Vagina (tissue), 2 donors: ENCODE results near the gene AGMAT. TPM values are rescaled to one million over a fixed set of nuclear protein-coding genes. Genes with fewer than 3 reads are reported as not detected.

Source experiments
- DNase-seq, 2 donors: peaks; one replicate each; pipeline ENCODE4 v3.0.0-alpha.2; 2017; ENCODE audit errors: extremely low spot score in 2 of 2
- H3K27ac ChIP-seq: fragments of 200-600 bp; sonication (generic); one replicate; pipeline ENCODE4 v1.5.1; 2019
- H3K27me3 ChIP-seq: fragments of 200-600 bp; sonication (generic); one replicate; pipeline ENCODE4 v1.5.1; 2019
- H3K36me3 ChIP-seq, 2 donors: fragments of 200-600 bp; sonication (generic); one replicate each; pipeline ENCODE4 v1.5.1; 2017 to 2019
- H3K4me1 ChIP-seq: fragments of 200-600 bp; sonication (generic); one replicate; pipeline ENCODE4 v1.5.1; 2019
- H3K4me3 ChIP-seq, 2 donors: fragments of 200-600 bp; sonication (generic); 1 replicate in 1 of 2; 2 replicates in 1 of 2; pipeline ENCODE4 v1.5.1; 2016 to 2019
- H3K9me3 ChIP-seq: fragments of 200-600 bp; sonication (generic); one replicate; pipeline ENCODE4 v1.5.1; 2019
- CTCF ChIP-seq, 3 experiments: fragments of 450-650 bp in 2 of 3; fragments of 200-600 bp in 1 of 3; sonication (generic) in 1 of 3; IDR thresholded peaks; one replicate each; pipeline ENCODE4 v1.5.1; 2017 to 2019; ENCODE audit warnings: antibody characterized with exemption in 3 of 3, mild to moderate bottlenecking in 2 of 3, moderate library complexity in 2 of 3
- POLR2A ChIP-seq, 2 donors: fragments of 450-650 bp; IDR thresholded peaks; one replicate each; pipeline ENCODE4 v1.6.1; 2017; ENCODE audit warnings: antibody characterized with exemption in 2 of 2, mild to moderate bottlenecking in 2 of 2, moderate library complexity in 2 of 2
- POLR2AphosphoS5 ChIP-seq, 2 donors: sonication (generic); formaldehyde crosslinking; IDR thresholded peaks; one replicate each; pipeline ENCODE4 v1.9.0; 2017; ENCODE audit warnings: antibody characterized with exemption in 2 of 2, mild to moderate bottlenecking in 2 of 2, low read depth in 1 of 2; ENCODE audit not compliant: insufficient read depth in 1 of 2
- intact Hi-C: fragments of 100-400 bp; cut with DNase I; formaldehyde crosslinking; loops from one replicate; pipeline ENCODE4 v1.15.1; 2023
- total RNA-seq: library from RNA; depleted of rRNA; stranded (reverse); fragments of >200 nt; gene quantifications from one replicate; pipeline ENCODE4 v1.2.3, GENCODE V29; 2016

Gene AGMAT
- total RNA-seq, 1 donor from 2014 or later = 1.5 TPM

GRCh38 chr1:15626269-15626950 lies 41.6 kb upstream of the AGMAT start:
- peaks cover 58% of the 10 kb centered on the region for H3K4me1 ChIP-seq
- DNase-seq = no peak
- H3K36me3 ChIP-seq = peaks cover 0 to 19% of the 10 kb centered on the region in 2 donors
- no peak overlapping the region for H3K27ac ChIP-seq
- intact Hi-C loops = no loop called here
- H3K4me3 ChIP-seq = no peak overlapping the region
- no peaks in the 10 kb centered on the region for H3K9me3 ChIP-seq
- no peaks in the 10 kb centered on the region for H3K27me3 ChIP-seq
- TF ChIP-seq CTCF (IDR thresholded peaks at IDR 0.05) (no peak), POLR2A (IDR thresholded peaks at IDR 0.05) (no peak), POLR2AphosphoS5 (IDR thresholded peaks at IDR 0.05; ENCODE audit: insufficient read depth in 1 of 2, low read depth in 1 of 2) (no peak)

GRCh38 chr1:15625056-15625917 lies 40.4 kb upstream of the AGMAT start:
- no peak for DNase-seq
- TF ChIP-seq POLR2AphosphoS5 (IDR thresholded peaks at IDR 0.05; ENCODE audit: insufficient read depth in 1 of 2, low read depth in 1 of 2) = no peak
- TF ChIP-seq CTCF (IDR thresholded peaks at IDR 0.05) = no peak
- TF ChIP-seq POLR2A (IDR thresholded peaks at IDR 0.05) = no peak
- intact Hi-C loops = no loop called here
- Histone ChIP-seq H3K36me3 (peaks cover 0 to 9% of the 10 kb centered on the region in 2 donors), H3K4me3 (no peak overlapping the region), H3K27me3 (no peaks in the 10 kb centered on the region), H3K27ac (no peak overlapping the region), H3K4me1 (peaks cover 69% of the 10 kb centered on the region), H3K9me3 (no peaks in the 10 kb centered on the region)

GRCh38 chr1:15624133-15624714 lies 39.4 kb upstream of the AGMAT start:
- Histone ChIP-seq H3K36me3 (peaks cover 0 to 8% of the 10 kb centered on the region in 2 donors), H3K4me3 (no peak overlapping the region), H3K9me3 (no peaks in the 10 kb centered on the region), H3K27me3 (no peaks in the 10 kb centered on the region), H3K27ac (no peak overlapping the region), H3K4me1 (peaks cover 79% of the 10 kb centered on the region)
- no peak for DNase-seq
- no peak for TF ChIP-seq POLR2A (IDR thresholded peaks at IDR 0.05)
- TF ChIP-seq POLR2AphosphoS5 (IDR thresholded peaks at IDR 0.05; ENCODE audit: insufficient read depth in 1 of 2, low read depth in 1 of 2) = no peak
- TF ChIP-seq CTCF (IDR thresholded peaks at IDR 0.05) = no peak
- intact Hi-C loops = no loop called here

GRCh38 chr1:15623435-15623834 lies 38.6 kb upstream of the AGMAT start:
- Histone ChIP-seq H3K27me3 (no peaks in the 10 kb centered on the region), H3K4me3 (no peak overlapping the region), H3K36me3 (peaks cover 0 to 8% of the 10 kb centered on the region in 2 donors), H3K4me1 (peaks cover 81% of the 10 kb centered on the region), H3K9me3 (no peaks in the 10 kb centered on the region), H3K27ac (no peak overlapping the region)
- intact Hi-C loops = no loop called here
- no peak for TF ChIP-seq POLR2A (IDR thresholded peaks at IDR 0.05)
- TF ChIP-seq CTCF (IDR thresholded peaks at IDR 0.05) = no peak
- TF ChIP-seq POLR2AphosphoS5 (IDR thresholded peaks at IDR 0.05; ENCODE audit: insufficient read depth in 1 of 2, low read depth in 1 of 2) = no peak
- DNase-seq = no peak
